NCI-H345 (cell line): ENCODE results near the gene MFF.

ENCODE experiments used
- DNase-seq: peaks from one replicate; lab custom pipeline; 2025; lab: John Stamatoyannopoulos, UW

The MFF gene

GRCh38 chr2:227324995-227325838 lies at the start of gene MFF:
Gene MFF, plus strand, starts transcription at chr2:227325251. Its CDS starts 5,415 bp downstream, at chr2:227330666.
- DNase-seq = peak; percentile 95

- DNase-seq = no peak
Observed at GRCh38 chr2:227280895-227281294, 44.2 kb upstream of the MFF start.

- no peak for DNase-seq
Observed at GRCh38 chr2:227285741-227286236, 39.3 kb upstream of the MFF start.

GRCh38 chr2:227287771-227288170 lies 37.3 kb upstream of the MFF start:
- DNase-seq = no peak

- DNase-seq = no peak
Observed at GRCh38 chr2:227292314-227292713, 32.7 kb upstream of the MFF start.

- no peak for DNase-seq
Observed at GRCh38 chr2:227293531-227293930, 31.5 kb upstream of the MFF start.

GRCh38 chr2:227295806-227296205 lies 29.2 kb upstream of the MFF start:
- DNase-seq = peak; percentile 86

- no peak for DNase-seq
Observed at GRCh38 chr2:227296671-227297405, 28.2 kb upstream of the MFF start.

- no peak for DNase-seq
Observed at GRCh38 chr2:227301523-227301922, 23.5 kb upstream of the MFF start.

GRCh38 chr2:227308784-227309183 lies 16.3 kb upstream of the MFF start:
- DNase-seq = no peak

GRCh38 chr2:227310756-227311110 lies 14.3 kb upstream of the MFF start:
- DNase-seq = no peak

- no peak for DNase-seq
Observed at GRCh38 chr2:227311861-227312506, 13.1 kb upstream of the MFF start.

- no peak for DNase-seq
Observed at GRCh38 chr2:227312579-227312978, 12.5 kb upstream of the MFF start.

GRCh38 chr2:227313310-227313709 lies 11.7 kb upstream of the MFF start:
- DNase-seq = no peak

GRCh38 chr2:227317834-227318233 lies 7.2 kb upstream of the MFF start:
- DNase-seq = no peak

- no peak for DNase-seq
Observed at GRCh38 chr2:227320305-227321094, 4.6 kb upstream of the MFF start.

- no peak for DNase-seq
Observed at GRCh38 chr2:227322530-227323205, 2.4 kb upstream of the MFF start.

- no peak for DNase-seq
Observed at GRCh38 chr2:227323818-227324217, 1.2 kb upstream of the MFF start.

GRCh38 chr2:227324642-227324994 lies 433 bp upstream of the MFF start:
- DNase-seq = peak; percentile 43

GRCh38 chr2:227325839-227326195 lies 766 bp downstream of the MFF start:
- DNase-seq = peak; percentile 31

- no peak for DNase-seq
Observed at GRCh38 chr2:227326783-227327182, 1.7 kb downstream of the MFF start.
